HG03025 (cell line): ENCODE measurements around the gene CABP1.

Experiments
- ATAC-seq: cut with Tn5 transposase; IDR thresholded peaks from one replicate; pipeline ENCODE4 v1.9.1; 2021; ENCODE audit warnings: mild to moderate bottlenecking, moderate library complexity; ENCODE audit not compliant: unreplicated experiment, low FRiP score

Gene CABP1

DNA sequence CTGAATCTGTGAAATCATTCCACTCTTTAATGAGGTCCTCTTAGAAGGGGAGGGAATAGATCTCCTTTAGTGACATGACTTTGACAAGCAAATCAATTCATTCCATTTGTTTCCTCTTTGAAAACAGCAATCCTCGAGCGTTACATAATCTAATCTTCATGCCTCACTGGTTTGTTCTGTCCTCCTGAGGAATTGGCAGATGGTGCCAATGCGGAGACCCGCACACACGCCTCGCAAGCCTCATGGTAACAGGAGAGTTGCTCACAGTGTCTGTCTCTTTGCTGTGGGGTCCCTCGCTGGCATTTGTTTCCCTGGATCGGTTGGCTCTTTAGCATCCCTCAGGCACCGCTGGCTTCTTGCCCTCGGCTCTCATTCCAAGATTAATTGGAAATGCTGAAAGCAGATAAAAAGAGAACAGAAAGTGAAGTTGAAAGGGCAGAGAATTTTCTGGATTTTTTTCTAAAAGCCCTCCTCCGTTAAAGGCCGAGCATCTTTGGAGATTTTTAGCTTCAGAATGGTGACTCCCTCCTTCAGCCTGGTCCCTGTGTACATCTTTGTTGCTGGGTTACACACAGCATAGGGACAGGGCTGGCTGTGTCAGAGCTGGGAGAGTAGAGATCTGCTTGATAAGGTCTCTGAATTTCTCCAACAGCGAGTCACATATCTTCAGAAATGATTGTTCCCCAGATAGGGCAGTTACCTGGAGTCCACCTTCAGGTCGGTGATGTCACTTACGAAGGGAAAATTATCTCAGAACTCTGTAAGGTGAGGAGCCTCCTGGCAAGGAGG is 10.1 kb upstream of the CABP1 start:
- ATAC-seq = no peak

DNA sequence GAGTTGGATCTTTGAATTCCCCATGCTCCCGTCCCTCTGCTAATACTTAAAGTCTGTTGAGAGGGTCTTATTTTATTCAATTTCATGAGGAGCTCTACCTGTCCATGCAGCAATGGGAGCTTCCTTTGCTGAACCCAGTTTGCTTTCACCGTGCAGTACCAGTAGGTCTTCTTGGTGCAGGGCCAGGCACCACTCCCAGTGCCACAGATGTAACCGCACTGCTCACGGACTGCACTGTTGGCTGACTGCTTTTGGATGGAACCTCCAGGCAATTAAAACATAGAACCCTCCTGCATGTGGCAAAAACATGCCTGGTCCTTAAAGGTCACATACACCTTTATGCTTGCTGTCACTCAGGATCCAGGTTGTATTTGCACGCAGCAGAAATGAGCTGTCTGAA is 9.3 kb upstream of the CABP1 start:
- no peak for ATAC-seq

DNA sequence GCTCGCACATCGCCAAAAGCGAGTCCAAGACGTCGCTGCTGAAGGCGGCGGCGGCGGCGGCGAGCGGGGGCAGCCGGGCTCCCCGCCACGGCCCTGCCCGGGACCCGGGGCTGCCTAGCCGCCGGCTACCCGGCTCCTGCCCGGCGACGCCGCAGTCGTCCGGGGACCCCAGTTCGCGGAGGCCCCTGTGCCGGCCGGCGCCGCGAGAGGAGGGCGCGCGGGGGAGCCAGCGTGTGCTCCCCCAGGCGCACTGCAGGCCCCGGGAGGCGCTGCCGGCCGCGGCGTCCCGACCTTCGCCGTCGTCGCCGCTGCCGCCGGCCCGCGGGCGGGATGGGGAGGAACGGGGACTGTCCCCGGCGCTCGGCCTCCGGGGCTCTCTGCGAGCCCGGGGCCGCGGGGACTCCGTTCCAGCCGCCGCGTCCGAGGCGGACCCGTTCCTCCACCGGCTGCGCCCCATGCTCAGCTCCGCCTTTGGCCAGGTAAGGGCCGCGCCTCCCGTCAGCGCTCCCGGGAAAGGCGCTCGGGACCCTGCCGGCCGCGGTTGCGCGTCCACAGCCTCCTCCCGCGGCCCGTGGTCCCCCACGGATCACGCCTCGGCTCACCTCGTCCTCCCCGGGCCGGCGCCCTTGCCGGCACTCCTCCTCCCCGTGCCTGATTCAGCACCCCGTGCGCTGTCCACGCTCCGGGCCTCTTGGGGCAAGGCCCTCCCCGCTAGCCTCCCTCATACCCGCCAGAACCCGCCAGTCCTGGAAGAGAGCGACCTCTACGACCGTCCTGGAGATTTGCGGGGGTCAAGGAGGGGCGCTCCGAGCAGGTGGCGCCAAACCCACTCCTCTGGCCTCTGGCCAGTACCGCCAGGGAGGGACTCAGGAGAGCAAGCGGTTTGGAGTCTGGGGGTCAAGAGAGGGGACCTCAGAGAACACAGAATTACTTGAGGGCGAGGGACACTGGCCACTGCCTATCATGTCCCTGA is 721 bp downstream of the CABP1 start:
- ATAC-seq = no peak

DNA sequence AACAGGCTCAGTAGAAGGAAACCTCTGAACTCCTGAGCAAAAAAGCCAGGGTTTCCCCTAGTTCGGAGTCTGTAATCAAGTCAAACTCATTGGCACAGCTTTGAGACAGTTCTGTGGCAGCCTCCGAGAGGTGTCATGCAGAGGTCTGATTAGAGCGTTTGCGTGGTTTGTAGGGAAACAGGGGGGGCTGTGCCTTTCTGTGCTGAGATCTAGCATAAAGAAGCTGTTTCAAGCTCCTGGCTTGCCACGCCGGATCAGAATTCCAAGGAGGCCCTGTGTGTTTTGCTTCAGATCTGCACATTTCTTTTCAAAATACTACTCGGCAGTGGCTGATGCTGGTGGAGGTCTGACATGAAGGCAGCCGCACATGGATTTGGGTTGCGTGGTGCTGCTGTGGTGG is 1.7 kb downstream of the CABP1 start:
- ATAC-seq = no peak

DNA sequence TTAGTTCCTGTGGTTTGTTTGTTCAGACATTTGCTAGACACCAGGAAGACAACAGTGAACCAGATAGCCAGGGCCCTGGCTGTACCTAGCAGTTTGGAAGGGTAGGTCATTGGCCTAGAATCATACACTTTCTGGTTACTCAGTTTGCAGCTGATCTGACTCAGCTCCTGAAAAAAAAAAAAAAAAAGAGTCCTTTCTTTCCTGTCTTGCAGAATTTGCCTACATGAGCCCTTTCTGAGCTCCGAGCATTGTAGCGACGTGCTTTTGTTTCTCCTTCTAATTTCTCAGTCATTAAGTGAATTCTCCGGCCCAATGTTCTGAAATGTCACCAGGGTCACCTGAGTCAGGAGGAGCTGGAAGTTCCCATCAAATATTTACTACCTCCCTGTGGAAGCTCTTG is 2.4 kb downstream of the CABP1 start:
- ATAC-seq = no peak

DNA sequence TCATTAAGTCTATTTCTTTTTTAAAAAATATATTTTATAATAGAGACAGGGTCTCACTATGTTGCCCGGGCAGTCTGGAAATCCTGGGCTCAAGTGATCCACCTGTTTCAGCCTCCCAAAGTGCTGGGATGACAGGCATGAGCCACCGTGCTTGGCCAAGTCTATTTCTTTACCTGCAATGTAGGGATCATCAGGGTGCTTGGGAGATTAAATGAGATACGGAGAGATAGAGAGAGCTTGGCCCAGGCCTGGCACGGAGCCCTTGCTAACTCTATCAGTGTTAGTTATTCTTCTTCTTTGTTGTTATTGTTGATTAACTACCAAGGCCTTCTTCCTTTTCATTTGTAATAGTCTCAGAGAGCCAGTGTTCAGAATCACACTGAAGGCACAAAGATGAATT is 3.1 kb downstream of the CABP1 start:
- no peak for ATAC-seq

DNA sequence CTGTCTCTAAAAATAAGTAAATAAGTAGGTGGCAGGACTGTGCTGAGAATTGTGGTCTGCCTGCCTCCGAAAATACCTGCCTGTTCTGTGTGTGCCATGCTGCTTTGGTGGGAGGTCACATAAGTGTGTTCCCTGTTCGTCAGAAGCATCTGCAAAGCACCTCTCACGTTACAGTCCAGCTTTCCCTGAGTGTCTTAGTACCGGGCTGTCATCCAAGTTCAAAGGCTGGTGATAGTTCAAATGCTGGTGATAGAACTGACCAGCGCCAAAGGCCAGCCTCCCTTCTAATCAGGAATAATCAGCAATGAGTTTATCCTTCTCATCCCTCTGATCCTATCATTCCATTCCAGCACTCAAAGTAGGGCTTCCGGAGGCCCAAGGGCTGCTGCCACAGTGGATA is 5.6 kb downstream of the CABP1 start:
- ATAC-seq = no peak

DNA sequence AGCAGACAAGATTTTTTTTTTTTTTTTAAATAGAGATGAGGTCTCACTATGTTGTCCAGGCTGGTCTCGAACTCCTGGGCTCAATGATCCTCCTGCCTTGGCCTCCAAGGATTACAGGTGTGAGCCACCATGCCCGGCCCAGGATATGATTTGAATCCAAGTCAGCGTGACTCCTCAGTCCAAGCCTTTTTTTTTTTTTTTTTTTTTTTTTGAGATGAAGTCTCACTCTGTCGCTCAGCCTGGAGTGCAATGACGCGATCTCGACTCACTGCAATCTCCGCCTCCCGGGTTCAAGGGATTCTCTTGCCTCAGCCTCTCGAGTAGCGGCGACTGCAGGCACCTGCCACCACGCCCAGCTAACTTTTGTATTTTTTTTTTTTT is 6.9 kb downstream of the CABP1 start:
- no peak for ATAC-seq

DNA sequence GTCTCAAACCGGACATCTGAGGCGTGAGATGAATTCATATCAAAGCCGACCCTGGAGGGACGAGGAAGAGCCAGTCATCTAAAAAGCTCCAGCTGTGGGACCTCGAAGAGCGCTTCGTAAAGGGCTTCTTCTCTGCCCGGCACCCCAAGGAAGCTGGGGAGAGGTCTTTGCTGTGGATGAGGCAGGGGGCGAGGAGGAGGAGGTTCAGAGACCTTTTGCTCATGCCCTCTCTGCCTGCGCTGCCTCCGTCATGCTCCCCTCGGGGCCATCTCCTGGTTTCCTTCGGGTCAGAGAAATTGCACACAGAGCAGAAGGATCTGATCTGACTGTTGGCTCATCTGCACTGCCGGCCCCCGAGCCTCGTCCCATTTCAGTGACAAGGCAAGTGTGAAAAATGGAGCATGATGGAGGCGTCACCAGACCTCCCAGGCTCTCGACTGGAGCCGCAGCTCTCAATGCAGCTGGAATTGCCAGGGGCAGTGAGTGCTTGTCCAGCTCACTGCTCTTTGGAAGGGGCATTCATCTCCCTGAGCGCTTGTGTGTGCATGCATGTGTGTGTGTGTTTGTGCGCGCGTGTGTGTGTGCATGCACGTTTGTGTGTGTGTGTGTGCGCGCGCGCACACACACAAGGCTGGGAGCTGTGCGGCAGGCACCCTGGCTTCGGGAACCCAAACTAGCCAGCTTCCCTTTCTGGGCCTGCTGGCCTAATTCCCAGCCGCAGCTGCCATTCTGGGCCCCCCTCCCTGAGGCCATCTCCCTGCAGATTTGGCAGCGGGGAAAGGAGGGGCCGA is 9.2 kb downstream of the CABP1 start:
- ATAC-seq = no peak

DNA sequence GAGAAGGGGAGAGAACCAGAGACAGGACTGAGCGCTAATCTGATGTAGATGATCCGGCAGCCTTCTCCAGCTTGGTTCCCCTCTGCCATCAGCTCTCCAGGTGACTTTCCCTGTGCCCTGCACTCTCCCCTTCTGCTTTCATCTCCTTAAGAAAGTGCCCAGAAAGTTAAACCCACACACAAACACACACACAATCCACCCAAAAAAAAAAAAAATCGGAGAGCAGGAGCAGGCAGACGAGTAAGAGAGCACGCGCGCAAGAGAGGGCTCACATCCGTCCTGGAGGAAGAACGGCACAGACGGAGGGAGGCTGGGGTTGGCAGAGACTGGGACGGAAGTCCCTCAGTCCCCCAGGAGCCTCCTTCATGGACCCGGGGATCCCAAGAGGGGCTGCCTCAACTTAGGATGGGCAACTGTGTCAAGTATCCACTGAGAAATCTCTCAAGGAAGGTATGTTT is 9.8 kb downstream of the CABP1 start:
- ATAC-seq = no peak

DNA sequence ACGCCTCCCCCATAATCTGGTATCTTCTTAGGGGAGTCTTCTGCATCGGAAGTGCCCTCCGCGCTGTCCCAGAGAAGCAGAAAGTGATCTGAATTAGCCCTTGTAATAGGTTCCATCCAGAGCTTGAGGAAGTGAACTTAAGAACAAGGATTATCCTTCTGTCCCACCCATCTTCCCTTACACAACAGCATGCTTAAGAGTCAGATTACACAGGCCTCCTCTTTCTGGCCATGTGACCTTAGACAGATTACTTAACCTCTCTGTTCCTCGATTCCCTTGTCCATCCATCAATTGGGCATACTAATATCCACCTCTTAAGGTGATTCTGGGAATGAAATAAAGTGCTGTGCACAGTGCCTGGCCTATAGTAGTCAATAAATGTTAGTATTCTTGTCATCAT is 11.4 kb downstream of the CABP1 start:
- no peak for ATAC-seq

DNA sequence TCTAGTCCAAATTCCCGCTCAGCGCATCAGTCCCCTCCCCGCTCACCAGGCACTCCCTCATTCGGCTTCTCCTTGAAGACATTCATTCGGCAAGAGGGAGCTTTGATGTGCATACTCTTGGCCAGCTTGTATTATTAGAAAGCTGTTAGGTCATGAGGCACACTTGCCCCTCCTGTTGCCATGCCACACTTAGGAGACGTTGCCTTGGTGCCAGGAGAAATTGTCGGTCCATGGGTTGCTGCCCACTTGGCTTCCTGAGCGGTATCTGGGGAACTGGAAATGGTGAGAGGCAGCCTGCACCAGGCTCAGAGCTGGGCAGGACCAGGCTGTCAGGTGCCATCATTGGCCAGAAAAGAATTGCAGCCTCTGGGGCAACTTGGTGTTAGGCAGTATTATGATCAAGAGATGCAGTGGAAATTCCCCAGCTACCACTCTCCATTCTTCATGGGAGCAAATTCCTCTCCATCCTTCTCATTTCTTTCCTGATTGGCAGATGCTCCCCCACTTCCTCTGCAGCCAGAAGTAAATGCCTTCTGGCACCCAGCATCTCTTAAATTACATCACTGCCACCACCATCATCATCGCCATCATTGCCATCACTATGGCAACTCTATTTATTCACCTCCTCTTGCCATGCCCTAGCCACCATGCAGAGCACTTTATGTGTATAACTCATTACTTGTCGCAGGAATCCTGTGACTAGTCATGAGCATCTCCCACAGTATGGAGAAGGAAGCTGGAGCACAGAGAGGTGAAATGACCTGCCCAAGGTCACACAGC is 12.4 kb downstream of the CABP1 start:
- ATAC-seq = no peak

DNA sequence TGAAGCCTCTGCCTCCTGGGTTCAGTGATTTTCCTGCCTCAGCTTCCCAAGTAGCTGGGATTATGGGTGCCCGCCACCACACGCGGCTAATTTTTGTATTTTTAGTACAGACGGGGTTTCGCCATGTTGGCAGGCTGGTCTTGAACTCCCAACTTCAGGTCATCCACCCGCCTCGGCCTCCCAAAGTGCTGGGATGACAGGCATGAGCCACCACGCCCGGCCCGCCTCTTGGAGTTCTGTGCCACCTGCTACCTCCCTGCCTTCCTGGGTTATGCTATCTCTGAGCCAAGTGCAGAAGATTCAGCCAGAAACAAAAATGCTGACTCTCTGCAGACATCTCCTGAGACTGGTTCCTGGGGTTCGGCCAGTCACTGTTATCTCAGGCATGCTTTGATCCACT is 13.2 kb downstream of the CABP1 start:
- no peak for ATAC-seq

DNA sequence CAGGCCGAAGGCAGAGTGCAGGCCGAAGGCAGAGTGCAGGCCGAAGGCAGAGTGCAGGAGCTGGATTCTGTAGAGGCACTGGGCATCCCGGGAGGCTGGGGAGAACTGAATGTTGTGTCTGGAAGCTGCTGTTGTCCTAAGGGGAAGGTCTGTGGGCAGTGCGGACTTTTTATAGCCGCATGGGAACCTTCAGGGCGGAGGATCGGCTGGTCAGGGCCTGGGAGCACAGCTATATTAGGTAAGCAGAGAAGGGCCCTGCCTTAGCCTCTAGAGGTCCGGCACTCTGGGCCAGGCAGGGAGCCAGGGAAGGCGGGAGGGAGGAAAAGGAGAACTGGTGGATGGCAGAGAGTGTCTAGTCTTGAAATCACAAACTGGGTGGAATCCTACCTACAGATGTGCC is 14.2 kb downstream of the CABP1 start:
- no peak for ATAC-seq

DNA sequence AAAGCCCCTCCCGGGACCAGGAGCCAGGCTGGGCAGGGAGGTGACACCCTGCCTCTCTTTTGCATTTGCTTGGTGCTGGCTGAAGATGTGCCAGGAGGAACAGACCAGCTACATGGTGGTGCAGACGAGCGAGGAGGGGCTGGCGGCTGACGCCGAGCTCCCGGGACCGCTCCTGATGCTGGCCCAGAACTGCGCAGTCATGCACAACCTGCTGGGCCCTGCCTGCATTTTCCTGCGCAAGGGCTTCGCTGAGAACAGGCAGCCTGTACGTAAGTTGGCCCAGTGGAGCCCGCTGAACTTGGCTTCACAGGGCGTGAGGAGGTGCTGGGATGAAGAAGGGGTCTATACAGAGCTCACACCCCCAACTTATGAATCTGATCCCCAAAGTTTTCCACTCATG is 15.6 kb downstream of the CABP1 start:
- ATAC-seq = no peak

DNA sequence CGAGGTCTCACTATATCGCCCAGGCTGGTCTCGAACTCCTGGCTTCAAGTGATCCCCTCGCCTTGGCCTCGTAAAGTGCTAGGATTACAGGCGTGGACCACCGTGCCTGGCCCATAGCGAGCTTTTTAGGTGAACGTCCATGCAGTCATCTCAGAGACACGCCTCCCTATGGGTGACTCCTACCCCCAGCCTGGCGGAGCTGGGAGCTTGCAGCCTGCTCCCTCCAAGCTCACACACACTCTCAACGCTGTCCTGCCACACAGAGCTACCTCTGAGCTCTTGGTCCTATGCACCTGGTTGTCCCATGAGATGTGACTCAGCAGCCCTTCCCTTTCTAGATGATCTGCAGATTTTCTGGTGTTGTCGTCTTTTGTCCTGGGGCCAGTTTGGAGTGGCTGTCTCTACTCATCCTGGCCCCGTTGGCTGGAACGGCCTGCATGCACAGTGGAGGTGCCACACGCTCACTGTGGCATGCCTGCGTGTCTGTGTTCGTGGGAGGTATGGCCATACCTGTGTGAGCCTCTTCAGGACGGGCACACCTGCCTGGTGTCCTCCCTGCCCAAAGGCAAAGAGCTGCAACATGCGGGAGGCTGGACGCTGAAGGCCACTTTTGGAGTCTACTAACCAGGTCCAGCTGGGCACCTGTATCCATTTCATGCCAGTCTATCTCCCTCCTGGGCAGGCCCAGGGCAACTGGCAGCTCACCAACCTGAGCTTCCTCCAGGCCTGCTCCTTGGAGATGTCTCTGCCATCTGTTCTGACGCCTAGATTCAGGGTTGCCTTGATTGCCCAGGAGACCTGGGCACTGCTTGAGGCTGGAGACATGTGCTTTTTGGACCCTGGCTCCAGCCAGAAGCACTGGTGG is 18.1 kb downstream of the CABP1 start:
- ATAC-seq = no peak

DNA sequence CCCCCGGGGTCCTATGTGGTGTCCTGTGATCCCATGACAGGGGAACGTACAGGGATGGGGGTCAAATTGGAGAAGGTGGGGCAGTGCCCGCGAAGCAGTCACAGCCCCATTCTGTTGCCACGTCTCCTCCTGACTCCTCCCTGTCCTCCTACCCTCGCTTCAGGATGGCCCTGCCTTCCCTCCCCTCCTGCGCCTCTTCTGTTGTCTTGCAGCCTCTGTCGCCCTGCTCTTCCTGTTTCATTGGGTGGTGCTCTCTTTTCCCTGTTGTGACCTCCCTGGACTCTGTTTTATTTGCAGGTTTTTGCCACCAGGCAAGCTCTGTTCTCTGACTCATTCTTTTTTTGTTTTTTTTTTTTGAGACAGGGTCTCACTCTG is 18.7 kb downstream of the CABP1 start:
- ATAC-seq = no peak

DNA sequence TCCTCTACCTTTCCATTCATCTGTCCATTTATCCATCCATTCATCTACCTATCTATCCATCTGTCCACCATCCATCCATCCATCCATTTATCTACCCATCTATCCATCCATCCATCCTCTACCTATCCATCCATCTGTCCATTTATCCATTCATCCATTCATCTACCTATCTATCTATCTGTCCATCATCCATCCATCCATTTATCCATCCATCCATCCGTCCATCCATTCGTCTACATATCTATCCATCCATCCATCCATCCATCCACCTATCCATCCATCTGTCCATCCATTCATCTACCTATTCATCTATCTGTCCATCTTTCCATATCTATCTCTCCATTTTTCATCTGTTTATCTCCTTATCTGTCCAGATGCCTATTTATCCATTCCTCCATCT is 21.0 kb downstream of the CABP1 start:
- ATAC-seq = no peak

DNA sequence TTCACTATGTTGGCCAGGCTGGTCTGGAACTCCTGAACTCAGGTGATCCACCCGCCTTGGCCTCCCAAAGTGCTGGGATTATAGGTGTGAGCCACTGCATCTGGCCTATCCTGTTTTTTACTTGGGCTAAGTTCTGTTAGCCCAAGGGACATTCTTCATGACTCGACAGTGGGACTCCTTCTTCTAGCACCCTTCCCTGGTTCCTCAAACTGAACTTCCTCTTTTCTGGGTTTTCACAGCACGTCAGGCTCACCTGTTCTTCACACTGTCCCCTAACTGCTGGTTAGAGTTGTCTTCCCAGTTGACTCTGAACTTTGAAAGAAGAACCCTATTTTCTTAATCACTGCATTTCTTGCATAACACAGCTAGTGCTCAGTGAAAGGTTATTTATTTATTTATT is 22.5 kb downstream of the CABP1 start:
- ATAC-seq = peak; percentile 63
